RPMI8226 (cell line): ENCODE measurements around the gene TARS1.
"Not testable (repeated sequence)": the region's sequence is repeated elsewhere in the genome, so short reads cannot be mapped to it uniquely, and the experiment has no call there.

ENCODE experiments used
- DNase-seq: peaks from one replicate; pipeline ENCODE4 v3.0.0-alpha.2; 2015

Gene TARS1

GRCh38 chr5:33489481-33490067, 48.8 kb downstream of the TARS1 start:
- no peak for DNase-seq

DNA sequence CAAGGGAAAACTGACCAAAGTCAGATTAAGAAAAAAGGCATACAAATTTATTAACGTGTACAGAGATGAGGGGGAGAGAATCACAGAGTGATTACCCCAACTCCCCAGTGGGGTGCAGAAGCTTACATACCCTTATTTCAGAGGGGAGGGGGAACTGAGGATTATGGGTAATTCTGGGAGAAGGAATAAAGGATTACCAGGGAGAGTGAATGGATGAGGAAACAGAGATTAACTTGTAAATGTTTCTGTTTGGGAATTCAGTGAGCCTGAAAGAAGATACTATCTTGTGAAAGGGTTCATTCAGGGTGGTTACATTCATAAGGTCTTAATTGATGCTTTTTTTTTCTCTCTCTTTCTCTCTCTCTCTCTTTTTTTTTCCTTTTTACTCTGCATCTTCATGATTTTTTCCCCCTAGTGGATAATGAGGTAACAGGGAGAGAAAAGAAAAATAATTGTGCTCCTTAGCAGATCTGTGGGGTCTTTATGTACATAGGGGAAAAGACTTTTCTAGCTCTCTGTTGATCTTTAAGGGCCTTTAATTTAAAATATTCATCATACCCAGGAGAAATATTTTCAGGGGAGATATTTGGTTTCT, 49.4 kb downstream of the TARS1 start:
- DNase-seq: no peak

- DNase-seq: no peak
Measured at GRCh38 chr5:33491941-33492340, 51.2 kb downstream of the TARS1 start.

GRCh38 chr5:33494466-33494865, 53.7 kb downstream of the TARS1 start:
- DNase-seq: no peak

GRCh38 chr5:33501260-33501659, 60.5 kb downstream of the TARS1 start:
- no peak for DNase-seq

DNA sequence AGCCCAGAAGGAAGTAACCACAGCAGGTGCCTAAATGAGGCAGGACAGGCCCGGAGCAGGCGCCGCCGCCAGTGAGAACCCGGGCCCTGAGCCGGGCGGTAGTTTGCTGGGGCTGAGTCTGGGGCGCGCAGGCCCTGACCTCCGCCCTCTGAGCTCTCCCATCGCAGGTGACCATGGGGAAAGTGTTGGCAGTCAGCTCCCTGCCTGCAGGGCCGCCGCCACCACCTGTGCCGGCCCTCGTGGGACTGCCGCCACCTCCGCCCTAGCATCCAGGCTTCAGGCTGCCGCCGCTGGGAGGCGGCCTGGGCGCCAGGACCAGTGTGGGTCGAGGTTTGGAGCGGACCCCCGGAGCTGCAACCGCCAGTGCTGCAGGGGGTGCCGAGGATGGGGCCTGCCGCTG, 61.1 kb downstream of the TARS1 start:
- DNase-seq: no peak

DNA sequence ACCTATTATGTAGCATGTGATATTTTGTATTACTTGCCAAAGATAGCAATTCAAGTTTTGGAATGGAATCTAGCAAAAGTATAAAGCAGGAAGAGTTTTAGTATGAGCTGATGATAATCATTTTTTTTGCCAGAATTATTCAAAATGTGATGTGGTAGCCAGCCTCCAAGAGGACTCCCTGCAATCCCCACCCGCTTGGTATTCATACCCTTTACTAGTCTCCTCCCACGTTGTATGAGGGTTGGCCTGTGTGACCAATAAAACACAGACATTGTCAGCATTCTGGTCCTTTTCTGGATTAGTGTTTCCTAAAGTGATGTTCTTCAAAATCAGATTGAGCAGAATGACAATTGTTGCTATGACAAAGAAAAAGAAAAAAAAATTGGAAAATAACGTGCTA, 63.8 kb downstream of the TARS1 start:
- no peak for DNase-seq

GRCh38 chr5:33507426-33507825, 66.7 kb downstream of the TARS1 start:
- DNase-seq: no peak

GRCh38 chr5:33509036-33509435, 68.3 kb downstream of the TARS1 start:
- no peak for DNase-seq

GRCh38 chr5:33513462-33514185, 72.9 kb downstream of the TARS1 start:
- DNase-seq: no peak

DNA sequence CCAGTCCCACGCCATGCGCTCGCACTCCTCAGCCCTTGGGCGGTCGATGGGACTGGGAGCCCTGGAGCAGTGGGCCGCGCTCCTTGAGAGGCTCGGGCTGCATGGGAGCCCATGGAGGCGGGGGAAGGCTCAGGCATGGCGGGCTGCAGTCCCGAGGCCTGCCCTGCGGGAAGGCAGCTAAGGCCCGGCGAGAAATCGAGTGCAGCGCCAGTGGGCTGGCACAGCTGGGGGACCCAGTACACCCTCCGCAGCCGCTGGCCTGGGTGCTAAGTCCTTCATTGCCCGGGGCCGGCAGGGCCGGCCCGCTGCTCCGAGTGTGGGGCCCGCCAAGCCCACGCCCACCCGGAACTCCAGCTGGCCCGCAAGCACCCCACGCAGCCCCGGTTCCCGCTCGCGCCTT, 74.6 kb downstream of the TARS1 start:
- DNase-seq: not testable (repeated sequence)

DNA sequence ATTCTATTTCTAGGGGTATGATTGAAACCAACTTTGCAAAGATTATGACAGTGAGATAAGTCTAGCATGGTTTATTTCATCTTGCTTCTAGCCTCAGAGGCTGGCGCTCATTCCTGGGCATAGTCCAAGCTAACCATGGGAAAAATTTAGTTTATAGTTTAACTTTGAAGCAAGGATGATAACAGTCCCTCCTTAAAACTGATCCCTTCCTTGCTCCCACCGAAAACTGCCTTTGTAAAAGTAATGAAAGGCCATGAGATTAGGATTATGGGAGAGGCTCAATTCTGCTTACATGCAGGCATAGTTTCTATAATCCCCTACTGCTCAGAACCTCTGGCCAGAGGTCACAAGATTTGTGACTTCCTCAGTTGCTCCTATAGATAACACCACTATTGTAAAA, 75.7 kb downstream of the TARS1 start:
- no peak for DNase-seq
